ENCODE results near the gene DDN.
A peak's percentile ranks its signal among the peaks of the same experiment; 100 is the strongest.

Gene DDN

GRCh38 chr12:48999371-49000131, at the start of gene DDN:
Gene DDN, minus strand, starts transcription at chr12:48999375. Its CDS starts 88 bp downstream, at chr12:48999287.
- no peak for DNase-seq (ENCODE audit: low read depth)
- H3K4me3 ChIP-seq (replicated peaks; ENCODE audit: low read depth, low read length): peak within 1 kb of the TSS; percentile 36
- TF ChIP-seq CTCF (IDR thresholded peaks at IDR 0.05; ENCODE audit: low read length, missing control alignments): no peak

- no peak for DNase-seq (ENCODE audit: low read depth)
- TF ChIP-seq CTCF (IDR thresholded peaks at IDR 0.05; ENCODE audit: low read length, missing control alignments): no peak
- H3K4me3 ChIP-seq (replicated peaks; ENCODE audit: low read depth, low read length): no peak overlapping the region
Observed at GRCh38 chr12:49048953-49049352, 49.8 kb upstream of the DDN start.

- H3K4me3 ChIP-seq (replicated peaks; ENCODE audit: low read depth, low read length): no peak overlapping the region
- TF ChIP-seq CTCF (IDR thresholded peaks at IDR 0.05; ENCODE audit: low read length, missing control alignments): no peak
- no peak for DNase-seq (ENCODE audit: low read depth)
Observed at GRCh38 chr12:49046129-49046895, 47.1 kb upstream of the DDN start.

- no peak overlapping the region for H3K4me3 ChIP-seq (replicated peaks; ENCODE audit: low read depth, low read length)
- DNase-seq (ENCODE audit: low read depth): no peak
- no peak for TF ChIP-seq CTCF (IDR thresholded peaks at IDR 0.05; ENCODE audit: low read length, missing control alignments)
Observed at GRCh38 chr12:49044660-49045059, 45.5 kb upstream of the DDN start.

- peak; percentile 66 for DNase-seq (ENCODE audit: low read depth)
- no peak overlapping the region for H3K4me3 ChIP-seq (replicated peaks; ENCODE audit: low read depth, low read length)
- TF ChIP-seq CTCF (IDR thresholded peaks at IDR 0.05; ENCODE audit: low read length, missing control alignments): peak; percentile 76
Observed at GRCh38 chr12:49043856-49044258, 44.7 kb upstream of the DDN start.

GRCh38 chr12:49043241-49043640, 44.1 kb upstream of the DDN start:
- no peak overlapping the region for H3K4me3 ChIP-seq (replicated peaks; ENCODE audit: low read depth, low read length)
- no peak for TF ChIP-seq CTCF (IDR thresholded peaks at IDR 0.05; ENCODE audit: low read length, missing control alignments)
- DNase-seq (ENCODE audit: low read depth): no peak

Data from fibroblast of pulmonary artery (primary cell).